HG02884 (cell line): ENCODE results near the gene NKG7.

ENCODE experiments used
- ATAC-seq: cut with Tn5 transposase; IDR thresholded peaks from one replicate; pipeline ENCODE4 v1.9.1; 2021; ENCODE audit warnings: mild to moderate bottlenecking, moderate library complexity; ENCODE audit not compliant: unreplicated experiment

NKG7 gene

GRCh38 chr19:51364200-51365106, 8.0 kb downstream of the NKG7 start:
- ATAC-seq = no peak

- no peak for ATAC-seq
Observed at GRCh38 chr19:51361239-51361638, 11.2 kb downstream of the NKG7 start.

- ATAC-seq = no peak
Observed at GRCh38 chr19:51359294-51359693, 13.2 kb downstream of the NKG7 start.

- no peak for ATAC-seq
Observed at GRCh38 chr19:51357952-51358351, 14.5 kb downstream of the NKG7 start.

- no peak for ATAC-seq
Observed at GRCh38 chr19:51356159-51356801, 16.2 kb downstream of the NKG7 start.

- no peak for ATAC-seq
Observed at GRCh38 chr19:51354742-51355148, 17.7 kb downstream of the NKG7 start.

- no peak for ATAC-seq
Observed at GRCh38 chr19:51354103-51354741, 18.2 kb downstream of the NKG7 start.

GRCh38 chr19:51352783-51353360, 19.6 kb downstream of the NKG7 start:
- ATAC-seq = no peak

GRCh38 chr19:51351266-51351990, 21.0 kb downstream of the NKG7 start:
- no peak for ATAC-seq

GRCh38 chr19:51347209-51347928, 25.1 kb downstream of the NKG7 start:
- no peak for ATAC-seq

- ATAC-seq = no peak
Observed at GRCh38 chr19:51346742-51347141, 25.7 kb downstream of the NKG7 start.

GRCh38 chr19:51345076-51345620, 27.3 kb downstream of the NKG7 start:
- ATAC-seq = no peak

GRCh38 chr19:51342631-51343569, 29.6 kb downstream of the NKG7 start:
- ATAC-seq = no peak

GRCh38 chr19:51341976-51342580, 30.4 kb downstream of the NKG7 start, which contains the start of gene VSIG10L:
Gene VSIG10L (minus strand): TSS chr19:51342139. CDS start chr19:51342124, 15 bp downstream.
- ATAC-seq = no peak

GRCh38 chr19:51341066-51341465, 31.4 kb downstream of the NKG7 start:
- ATAC-seq = no peak

GRCh38 chr19:51339687-51340656, 32.5 kb downstream of the NKG7 start:
- peak; percentile 47 for ATAC-seq

- no peak for ATAC-seq
Observed at GRCh38 chr19:51339313-51339686, 33.2 kb downstream of the NKG7 start.
